Measurements from ENCODE around the gene DNAJB2. TPM values are rescaled to one million over a fixed set of nuclear protein-coding genes. Genes with fewer than 3 reads are reported as not detected.

DNAJB2 gene
- total RNA-seq, 2 donors from 2014 or later, result 65.8 to 71.1 TPM

- Histone ChIP-seq H3K27ac (no peak overlapping the region), H3K4me1 (no peaks in the 10 kb centered on the region), H3K4me3 (no peak overlapping the region), H3K9me3 (no peaks in the 10 kb centered on the region), H3K27me3 (no peaks in the 10 kb centered on the region), H3K36me3 (no peaks in the 10 kb centered on the region), H3K9ac (ENCODE audit: low read depth in 2 of 2, low read length in 2 of 2) (no peak overlapping the region)
- TF ChIP-seq, protein P1, sequence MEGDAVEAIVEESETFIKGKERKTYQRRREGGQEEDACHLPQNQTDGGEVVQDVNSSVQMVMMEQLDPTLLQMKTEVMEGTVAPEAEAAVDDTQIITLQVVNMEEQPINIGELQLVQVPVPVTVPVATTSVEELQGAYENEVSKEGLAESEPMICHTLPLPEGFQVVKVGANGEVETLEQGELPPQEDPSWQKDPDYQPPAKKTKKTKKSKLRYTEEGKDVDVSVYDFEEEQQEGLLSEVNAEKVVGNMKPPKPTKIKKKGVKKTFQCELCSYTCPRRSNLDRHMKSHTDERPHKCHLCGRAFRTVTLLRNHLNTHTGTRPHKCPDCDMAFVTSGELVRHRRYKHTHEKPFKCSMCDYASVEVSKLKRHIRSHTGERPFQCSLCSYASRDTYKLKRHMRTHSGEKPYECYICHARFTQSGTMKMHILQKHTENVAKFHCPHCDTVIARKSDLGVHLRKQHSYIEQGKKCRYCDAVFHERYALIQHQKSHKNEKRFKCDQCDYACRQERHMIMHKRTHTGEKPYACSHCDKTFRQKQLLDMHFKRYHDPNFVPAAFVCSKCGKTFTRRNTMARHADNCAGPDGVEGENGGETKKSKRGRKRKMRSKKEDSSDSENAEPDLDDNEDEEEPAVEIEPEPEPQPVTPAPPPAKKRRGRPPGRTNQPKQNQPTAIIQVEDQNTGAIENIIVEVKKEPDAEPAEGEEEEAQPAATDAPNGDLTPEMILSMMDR (IDR thresholded peaks at IDR 0.05), result no peak
- DNase-seq, result no peak
- intact Hi-C loops (cut with DNase I), result loop anchor here (10.0 kb wide), 1 partner anchor 66 kb away; the partner anchor contains the start of genes ANKZF1 and ATG9A
These were observed 11.4 kb downstream of the DNAJB2 start for GRCh38 chr2:219290381-219291171.

DNA sequence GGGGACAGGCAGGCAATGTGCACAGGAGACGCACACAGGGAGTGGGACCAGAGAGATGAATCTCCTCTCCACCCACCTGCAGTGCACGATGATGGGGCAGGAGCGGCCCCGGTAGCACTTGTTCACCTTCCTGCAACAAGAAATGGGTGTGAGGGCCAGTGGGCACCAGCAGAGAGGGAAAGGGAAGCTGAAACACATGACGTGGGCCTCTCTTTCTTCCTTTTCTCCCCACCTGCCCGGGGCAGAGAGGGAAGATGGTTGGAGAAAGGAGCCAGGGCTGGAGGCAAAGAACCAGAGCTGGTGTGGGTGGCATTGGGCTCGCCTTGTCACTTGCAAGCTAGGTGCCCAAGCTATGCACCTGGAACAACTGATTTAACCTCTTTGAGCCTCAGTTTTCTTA lies 12.2 kb downstream of the DNAJB2 start:
- no peaks in the 10 kb centered on the region for H3K36me3 ChIP-seq
- no peaks in the 10 kb centered on the region for H3K4me1 ChIP-seq
- intact Hi-C loops (cut with DNase I), result loop anchor here (10.0 kb wide), 1 partner anchor 67 kb away; the partner anchor contains the start of genes ANKZF1 and ATG9A
- no peaks in the 10 kb centered on the region for H3K27me3 ChIP-seq
- H3K9ac ChIP-seq (ENCODE audit: low read depth in 2 of 2, low read length in 2 of 2), result no peak overlapping the region
- no peak overlapping the region for H3K27ac ChIP-seq
- TF ChIP-seq, protein P1 (IDR thresholded peaks at IDR 0.05), result no peak
- no peak overlapping the region for H3K4me3 ChIP-seq
- DNase-seq, result no peak
- H3K9me3 ChIP-seq, result no peaks in the 10 kb centered on the region

- Histone ChIP-seq H3K4me3 (no peak overlapping the region), H3K36me3 (no peaks in the 10 kb centered on the region), H3K27ac (no peak overlapping the region), H3K4me1 (no peaks in the 10 kb centered on the region), H3K9ac (ENCODE audit: low read depth in 2 of 2, low read length in 2 of 2) (no peak overlapping the region), H3K27me3 (no peaks in the 10 kb centered on the region), H3K9me3 (no peaks in the 10 kb centered on the region)
- TF ChIP-seq, protein P1 (IDR thresholded peaks at IDR 0.05), result no peak
- no peak for DNase-seq
- intact Hi-C loops (cut with DNase I), result loop anchor here (10.0 kb wide), 1 partner anchor 67 kb away; the partner anchor contains the start of genes ANKZF1 and ATG9A
These were observed 12.8 kb downstream of the DNAJB2 start for GRCh38 chr2:219291910-219292490.

GRCh38 chr2:219292616-219293015 lies 13.4 kb downstream of the DNAJB2 start:
- intact Hi-C loops (cut with DNase I), result loop anchor here (10.0 kb wide), 1 partner anchor 68 kb away; the partner anchor contains the start of genes ANKZF1 and ATG9A

GRCh38 chr2:219293736-219294231 lies 14.6 kb downstream of the DNAJB2 start:
- no peak for DNase-seq
- no peak overlapping the region for H3K4me3 ChIP-seq
- no peaks in the 10 kb centered on the region for H3K4me1 ChIP-seq
- no peaks in the 10 kb centered on the region for H3K9me3 ChIP-seq
- no peaks in the 10 kb centered on the region for H3K27me3 ChIP-seq
- TF ChIP-seq, protein P1 (IDR thresholded peaks at IDR 0.05), result no peak
- intact Hi-C loops (cut with DNase I), result loop anchor here (10.0 kb wide), 1 partner anchor 69 kb away; the partner anchor contains the start of genes ANKZF1 and ATG9A
- no peaks in the 10 kb centered on the region for H3K36me3 ChIP-seq
- H3K27ac ChIP-seq, result no peak overlapping the region
- no peak overlapping the region for H3K9ac ChIP-seq (ENCODE audit: low read depth in 2 of 2, low read length in 2 of 2)

More at GRCh38 chr2:219292616-219293015, 13.4 kb downstream of the DNAJB2 start:
- Histone ChIP-seq H3K9me3 (no peaks in the 10 kb centered on the region), H3K9ac (ENCODE audit: low read depth in 2 of 2, low read length in 2 of 2) (no peak overlapping the region), H3K36me3 (no peaks in the 10 kb centered on the region), H3K4me3 (no peak overlapping the region), H3K27me3 (no peaks in the 10 kb centered on the region), H3K27ac (no peak overlapping the region), H3K4me1 (no peaks in the 10 kb centered on the region)
- TF ChIP-seq, protein P1 (IDR thresholded peaks at IDR 0.05), result no peak
- no peak for DNase-seq

All from colonic mucosa (tissue), 4 donors.